Colon (tissue), 2 donors: ENCODE measurements around the gene RACK1.
"Not testable (repeated sequence)": the region's sequence is repeated elsewhere in the genome, so short reads cannot be mapped to it uniquely, and the experiment has no call there.

Source experiments
- FAIRE-seq: peaks from 2 replicates; lab custom pipeline; 2012; peaks lifted over from hg19 to GRCh38; lab: Jason Lieb, UNC
- donor health status: control.
- donor health status: control.

Gene RACK1

DNA sequence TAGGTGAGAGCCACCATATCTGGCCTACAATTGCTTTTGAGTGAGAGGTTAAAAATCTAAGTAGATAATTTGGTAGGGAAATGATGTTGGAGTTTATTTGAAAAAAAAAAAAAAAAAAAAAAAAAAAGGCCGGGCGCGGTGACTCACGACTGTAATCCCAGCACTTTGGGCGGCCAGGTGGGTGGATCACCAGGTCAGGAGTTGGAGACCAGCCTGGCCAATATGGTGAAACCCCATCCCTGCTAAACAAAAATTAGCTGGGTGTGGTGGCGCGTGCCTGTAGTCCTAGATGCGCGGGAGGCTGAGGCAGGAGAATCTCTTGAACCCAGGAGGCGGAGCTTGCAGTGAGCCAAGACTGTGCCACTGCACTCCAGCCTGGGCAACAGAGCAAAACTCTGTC lies 29.5 kb downstream of the RACK1 start:
- not testable (repeated sequence) for FAIRE-seq

DNA sequence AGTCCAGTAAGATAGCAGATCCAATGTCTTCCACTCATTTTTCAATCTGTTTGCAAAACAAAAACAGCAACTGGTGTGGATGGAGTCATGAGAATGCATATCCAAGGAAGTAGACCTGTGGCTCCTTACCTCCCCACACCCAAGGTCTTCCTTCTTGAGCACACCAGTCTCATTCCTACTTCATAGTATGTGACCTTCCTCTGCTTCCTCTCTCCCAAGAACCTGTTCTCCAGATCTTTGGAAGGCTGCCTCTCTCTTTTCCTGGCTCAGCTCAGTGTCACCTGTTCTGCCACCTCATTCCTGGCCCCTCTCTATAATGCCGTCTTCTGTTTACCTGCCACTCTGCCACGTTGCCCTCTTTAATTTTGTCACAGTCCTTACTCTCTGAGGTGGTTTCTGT lies 30.8 kb downstream of the RACK1 start:
- no peak for FAIRE-seq

DNA sequence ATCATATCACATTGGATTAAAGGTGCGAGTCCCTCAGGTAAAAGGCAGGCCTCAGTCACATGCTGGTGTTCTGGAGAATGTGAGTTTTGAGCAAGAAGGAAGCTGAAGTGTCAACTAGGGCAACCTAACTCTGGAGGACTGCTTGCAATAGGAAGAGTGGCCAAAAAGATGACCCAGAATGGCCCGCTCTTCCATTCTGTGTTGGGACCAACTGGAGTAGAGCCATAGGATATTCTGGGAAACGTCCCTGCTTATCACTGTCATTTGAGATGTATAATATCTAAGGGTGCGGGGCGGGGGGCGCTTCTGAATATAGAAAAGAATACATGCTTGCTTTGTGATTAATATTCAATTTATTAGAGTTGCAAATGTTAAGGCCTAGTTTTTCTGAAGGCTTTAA lies 31.6 kb downstream of the RACK1 start:
- FAIRE-seq, result no peak

DNA sequence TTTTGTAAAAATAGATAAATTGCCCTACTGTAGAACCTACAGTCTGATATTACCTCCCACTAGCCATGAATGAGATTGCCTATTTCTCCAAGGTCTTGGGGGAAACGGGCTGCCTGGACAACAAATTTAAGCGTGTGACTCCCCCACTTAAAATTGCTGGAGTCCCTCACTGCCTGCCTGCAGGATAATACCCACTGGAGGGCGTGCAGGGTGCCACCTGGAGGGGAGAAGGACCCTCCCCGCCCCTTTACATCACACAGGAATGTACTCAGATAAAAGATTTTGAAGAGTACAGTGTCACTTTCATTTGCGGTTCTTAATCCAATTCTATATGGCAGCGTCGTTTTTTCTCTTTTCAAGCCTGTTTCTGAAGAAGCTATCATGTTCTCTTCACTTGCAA lies 32.5 kb downstream of the RACK1 start:
- FAIRE-seq, result no peak

DNA sequence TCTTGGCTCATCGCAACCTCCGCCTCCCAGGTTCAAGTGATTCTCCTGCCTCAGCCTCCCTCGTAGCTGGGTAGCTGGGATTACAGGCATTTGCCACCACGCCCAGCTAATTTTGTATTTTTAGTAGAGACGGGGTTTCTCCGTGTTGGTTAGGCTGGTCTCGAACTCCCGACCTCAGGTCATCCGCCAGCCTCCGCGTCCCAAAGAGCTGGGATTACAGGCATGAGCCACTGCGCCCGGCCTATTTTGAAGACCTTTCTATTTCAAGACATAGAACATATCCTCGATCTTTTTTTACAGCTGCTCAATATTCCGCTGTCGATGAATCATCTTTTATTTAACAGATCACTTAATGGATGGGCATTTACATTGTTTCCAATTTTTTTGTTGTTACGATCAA lies 33.0 kb downstream of the RACK1 start:
- not testable (repeated sequence) for FAIRE-seq

DNA sequence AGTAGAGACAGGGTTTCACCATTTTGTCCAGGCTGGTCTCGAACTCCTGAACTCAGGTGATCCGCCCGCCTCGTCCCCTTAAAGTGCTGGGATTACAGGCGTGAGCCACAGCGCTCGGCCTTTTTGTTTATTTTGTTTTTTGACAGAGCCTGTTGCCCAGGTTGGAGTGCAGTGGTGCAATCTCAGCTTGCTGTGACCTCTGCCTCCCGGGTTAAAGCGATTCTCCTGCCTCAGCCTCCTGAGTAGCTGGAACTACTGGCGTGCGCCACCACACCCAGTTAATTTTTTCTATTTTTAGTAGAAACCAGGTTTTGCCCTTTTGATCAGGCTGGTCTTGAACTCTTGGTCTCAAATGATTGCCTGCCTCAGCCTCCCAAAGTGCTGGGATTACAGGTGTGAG lies 33.6 kb downstream of the RACK1 start:
- FAIRE-seq, result not testable (repeated sequence)

DNA sequence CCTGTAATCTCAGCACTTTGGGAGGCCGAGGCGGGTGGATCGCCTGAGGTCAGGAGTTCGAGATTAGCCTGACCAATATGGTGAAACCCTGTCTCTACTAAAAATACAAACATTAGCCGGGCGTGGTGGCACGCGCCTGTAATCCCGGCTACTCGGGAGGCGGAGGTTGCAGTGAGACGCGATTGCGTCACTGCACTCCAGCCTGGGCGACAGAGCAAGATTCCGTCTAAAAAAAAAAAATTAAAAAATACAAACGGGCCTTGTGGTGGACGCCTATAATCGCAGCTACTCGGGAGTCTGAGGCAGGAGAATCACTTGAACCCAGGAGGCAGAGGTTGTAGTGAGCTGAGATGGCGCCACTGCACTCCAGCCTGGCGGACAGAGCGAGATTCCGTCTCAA lies 34.7 kb downstream of the RACK1 start:
- not testable (repeated sequence) for FAIRE-seq

DNA sequence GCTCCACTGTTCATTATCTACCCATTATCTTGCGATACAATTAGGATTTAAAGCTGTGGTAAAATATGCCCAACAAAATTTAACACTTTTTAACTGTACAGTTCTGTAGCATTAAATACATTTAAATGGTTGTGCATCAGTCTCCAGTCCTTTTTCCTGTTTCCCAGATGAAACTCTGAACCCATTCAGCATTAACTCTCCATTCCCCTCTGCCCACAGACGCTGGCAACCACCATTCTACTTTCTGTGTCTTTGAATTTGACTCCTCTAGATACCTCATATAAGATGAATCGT lies 35.8 kb downstream of the RACK1 start:
- FAIRE-seq, result no peak

DNA sequence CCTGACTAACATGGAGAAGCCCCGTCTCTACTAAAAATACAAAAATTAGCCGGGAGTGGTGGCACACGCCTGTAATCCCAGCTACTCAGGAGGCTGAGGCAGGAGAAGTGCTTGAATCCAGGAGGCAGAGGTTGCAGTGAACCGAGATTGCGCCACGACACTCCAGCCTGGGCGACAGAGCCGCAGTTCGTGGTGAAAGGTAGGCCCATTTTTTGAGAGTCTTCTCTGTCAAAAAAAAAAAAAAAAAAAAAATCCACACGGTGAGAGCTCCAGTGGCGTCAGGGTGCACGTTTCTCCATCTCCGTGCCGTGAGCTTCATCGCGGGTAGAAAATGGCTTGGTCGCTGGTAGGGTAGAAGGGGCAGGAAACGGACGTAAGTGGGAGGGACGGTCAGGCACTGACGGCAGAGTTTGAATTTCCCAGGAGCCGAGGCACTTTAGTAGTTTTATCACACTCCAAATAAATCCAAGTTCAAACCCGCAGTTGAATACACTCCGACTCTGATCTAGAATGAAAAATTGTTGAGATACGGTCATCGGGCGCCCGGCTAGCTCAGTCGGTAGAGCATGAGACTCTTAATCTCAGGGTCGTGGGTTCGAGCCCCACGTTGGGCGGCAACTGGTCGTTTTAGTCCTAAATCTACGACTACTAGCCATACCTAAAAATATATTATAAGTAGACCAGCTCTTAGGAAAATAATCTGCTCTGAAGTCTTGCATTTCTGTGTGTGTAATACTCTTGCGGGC lies 36.3 kb downstream of the RACK1 start:
- FAIRE-seq, result no peak

DNA sequence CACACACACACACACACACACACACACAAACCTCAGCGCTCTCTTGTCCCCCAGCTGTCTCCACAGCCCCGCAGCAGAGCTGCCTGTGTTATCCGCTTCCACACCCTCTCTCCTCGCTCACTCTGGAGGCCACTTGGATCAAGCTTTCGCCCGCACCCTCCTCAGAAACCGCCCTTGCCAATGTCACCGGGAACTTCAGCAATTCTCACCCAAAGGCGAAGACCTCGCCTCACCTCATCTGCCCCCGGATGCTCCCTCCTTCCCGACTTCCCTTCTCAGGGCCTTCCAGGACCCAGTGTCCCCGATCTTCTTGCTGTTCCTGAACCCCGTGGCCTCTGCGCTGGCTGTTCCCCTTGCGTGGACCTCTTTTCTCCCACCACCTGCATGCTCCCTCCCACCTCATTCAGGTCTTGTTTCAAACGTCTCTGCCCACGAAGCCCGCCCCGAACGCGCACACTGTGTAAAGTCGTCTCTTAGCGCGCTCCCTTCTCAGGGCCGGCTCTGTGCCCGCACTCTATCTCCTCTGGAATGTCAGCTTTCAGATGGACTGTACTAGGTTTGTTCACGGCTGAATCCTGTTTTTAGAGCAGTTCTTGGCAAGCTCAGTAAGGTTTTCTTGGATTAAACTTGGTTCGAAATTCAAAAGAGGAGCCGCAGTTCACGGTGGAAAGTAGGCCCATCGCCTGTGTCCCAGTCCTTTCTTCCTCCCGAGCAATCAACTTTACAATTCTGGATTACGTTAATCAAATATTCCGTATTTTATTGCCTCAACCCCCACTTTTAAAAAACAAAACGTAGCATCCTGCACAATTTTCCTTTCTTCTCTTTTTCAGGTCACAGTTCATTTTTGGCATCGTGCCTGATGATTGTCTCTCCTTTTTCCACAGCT lies 37.7 kb downstream of the RACK1 start:
- no peak for FAIRE-seq

DNA sequence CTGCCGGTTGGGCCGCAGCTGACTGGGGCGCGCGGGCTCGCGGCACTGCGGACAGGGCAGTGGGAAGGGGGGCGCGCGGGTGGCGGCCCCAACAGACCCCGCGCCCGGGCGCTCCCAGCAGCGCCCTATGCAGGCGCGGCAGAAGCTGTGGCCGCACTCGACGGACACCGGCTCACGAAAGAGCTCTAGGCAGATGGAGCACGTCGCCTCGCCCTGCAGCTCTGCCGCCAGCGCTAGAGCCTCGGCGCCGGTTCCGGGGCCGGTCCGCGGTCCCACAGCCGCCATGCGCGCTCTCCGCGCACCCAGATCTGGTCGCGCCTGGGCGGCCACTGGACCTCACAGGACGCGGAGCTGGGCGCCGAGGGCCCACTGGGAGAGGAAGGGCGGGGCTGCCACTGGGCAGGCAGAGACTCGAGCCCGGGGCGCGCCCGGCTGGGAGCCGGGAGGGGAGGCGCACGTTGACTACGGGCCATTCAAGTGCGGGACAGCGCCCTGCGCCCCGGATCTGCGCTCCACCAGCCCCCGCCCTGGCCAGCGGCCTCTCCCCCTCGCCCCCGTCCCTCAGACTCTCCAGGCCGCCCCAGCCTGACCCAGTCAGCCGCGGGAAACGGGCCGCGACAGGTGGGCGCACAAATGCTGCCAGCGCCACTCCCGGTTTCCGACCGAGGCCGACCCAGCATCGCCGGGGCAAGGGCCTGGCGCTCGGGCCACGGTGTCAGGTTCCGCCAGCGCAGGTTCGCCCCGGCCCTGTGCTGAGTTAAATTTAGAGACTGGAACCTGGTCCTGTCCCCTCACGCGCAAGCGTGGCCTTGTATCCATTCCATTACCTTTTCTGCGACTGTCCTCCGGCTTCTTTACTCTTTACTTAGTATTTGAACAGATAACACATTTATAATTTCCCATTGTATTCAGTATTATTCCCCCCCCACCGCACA lies 38.6 kb downstream of the RACK1 start, which contains the start of gene TRIM7:
Gene TRIM7 (minus strand): TSS at position 371 of the 935 bp plus-strand sequence. CDS start 86 bp downstream, at position 285.
- FAIRE-seq, result no peak

DNA sequence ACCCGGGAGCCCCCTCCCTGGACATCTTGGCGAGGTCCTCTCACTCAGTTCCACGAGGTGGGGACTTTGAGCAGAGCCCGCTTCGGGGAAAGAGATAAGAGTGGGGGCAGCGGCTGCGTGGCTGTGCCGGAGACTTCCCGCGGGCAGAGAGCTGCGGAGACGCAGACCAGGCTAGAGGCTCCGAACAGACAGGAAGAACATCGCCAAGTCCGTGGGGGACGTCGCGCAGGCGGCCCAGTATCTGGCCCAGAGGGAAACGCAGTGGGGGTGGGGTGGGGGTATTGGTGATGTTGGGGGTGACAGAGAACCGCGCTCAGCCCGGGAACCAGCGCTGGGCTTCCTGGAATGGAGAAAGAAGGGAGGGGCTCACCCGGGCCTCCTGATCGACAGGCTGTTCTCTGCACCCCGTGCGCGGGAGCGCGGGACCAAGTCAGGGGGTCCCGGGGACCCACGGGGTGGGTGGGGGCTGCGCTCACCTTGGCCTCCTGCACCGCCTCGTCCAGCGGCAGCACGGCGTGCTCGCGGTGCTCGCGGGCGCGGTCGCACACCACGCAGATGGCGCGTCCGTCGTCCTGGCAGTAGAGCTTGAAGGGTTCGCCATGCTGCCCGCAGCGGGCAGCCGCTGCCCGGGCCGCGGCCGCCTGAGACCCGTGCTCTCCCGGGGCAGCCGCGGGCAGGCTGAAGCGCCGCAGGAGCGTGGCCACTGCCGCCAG lies 39.4 kb downstream of the RACK1 start:
- no peak for FAIRE-seq

DNA sequence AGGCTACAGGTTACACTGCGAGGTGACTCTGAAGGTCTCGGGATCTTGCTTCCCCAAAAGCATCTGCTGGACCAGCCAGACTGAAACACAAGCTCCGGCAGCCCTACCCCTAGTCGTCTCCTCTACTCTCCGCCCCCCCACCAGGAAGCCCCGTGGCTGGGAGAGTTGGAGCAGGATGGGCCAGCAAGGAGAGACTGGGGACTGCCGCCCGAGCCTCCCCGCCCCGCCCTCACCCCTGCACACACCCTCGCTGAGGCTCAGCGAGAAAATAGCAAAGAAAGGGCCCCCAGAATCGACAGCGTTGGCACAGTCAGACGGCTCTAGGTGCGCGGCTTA lies 40.0 kb downstream of the RACK1 start:
- FAIRE-seq, result no peak

DNA sequence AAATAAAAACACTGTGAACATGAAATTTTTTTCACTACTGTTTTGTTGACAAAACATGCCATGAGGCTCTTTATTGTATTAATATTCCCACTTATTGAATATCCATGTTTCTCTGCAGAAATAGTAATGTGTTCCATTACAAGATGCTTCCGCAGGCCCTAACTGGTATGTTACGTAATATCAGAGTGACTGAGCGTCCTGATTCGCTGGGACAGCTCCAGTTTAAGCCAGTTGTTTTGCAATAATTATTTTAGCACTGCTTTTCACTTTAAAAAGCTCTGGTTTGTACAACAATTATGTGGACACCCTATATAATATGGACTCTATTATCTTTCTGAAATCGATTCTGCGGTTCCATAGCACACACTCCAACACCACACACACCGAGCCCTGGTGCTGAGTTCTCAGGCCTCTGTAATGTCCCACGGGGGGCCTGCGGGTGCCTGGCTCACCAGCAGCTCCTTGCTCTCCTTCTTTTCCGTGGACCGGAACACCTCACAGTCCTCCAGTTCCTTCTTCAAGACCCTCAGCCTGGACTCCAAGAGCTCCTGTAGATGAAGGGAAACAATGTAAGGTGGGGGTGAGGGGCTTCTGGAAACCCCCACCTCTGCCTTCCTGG lies 40.5 kb downstream of the RACK1 start:
- no peak for FAIRE-seq

DNA sequence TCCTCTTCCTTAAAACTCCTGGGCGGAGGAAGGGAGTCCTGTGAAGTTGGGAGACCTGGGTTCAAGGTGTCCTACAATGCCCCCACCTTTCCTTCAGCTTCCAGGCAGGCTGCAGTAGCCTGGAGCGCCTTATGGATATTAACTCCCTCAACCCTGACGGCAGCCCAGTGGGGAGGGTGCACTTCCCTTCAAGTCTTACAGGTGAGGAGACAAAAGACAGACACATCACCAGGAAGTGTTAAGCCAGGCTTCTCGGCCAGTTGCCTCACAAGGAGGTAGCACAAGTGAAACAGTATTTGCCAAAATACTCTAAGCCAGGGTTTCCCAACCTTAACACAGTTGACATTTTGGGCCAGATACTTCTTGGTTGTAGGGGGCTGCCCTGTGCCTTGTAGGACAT lies 42.9 kb downstream of the RACK1 start:
- no peak for FAIRE-seq

DNA sequence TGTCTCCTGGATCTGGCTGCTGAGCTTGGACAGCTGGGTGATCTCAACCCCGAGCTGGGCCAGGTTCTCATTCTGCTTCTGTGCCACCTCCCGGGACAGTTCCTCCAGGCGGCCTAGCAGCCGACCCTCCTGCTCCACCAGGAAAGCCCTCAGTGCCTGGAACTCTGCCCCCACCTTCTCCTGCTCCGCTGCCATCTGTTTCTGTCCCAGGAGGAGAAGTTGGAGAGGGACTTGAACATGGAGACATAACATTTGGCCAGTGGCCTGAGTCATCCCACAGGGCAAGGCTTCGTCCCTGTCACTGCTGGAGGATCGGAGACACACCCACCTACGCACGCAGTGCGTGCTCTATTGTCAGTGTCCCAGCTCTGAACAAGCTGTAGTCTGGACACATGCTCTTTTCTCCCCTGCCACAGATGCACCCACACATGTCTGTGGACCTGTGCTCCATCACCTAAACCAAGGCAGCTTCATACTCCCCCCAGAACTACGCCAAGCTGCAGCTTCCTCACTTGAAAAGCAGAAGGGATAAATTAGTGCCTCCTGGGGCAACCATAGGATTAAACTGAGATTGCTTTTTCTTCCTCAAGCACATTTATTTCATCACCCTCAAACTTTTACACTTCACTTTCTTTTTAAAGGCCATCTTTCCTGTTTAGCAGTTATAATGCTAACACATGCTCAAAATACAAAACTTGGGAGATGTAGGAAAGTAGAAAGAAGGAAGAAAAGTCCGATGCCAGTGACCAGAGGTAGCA lies 43.6 kb downstream of the RACK1 start:
- FAIRE-seq, result no peak

DNA sequence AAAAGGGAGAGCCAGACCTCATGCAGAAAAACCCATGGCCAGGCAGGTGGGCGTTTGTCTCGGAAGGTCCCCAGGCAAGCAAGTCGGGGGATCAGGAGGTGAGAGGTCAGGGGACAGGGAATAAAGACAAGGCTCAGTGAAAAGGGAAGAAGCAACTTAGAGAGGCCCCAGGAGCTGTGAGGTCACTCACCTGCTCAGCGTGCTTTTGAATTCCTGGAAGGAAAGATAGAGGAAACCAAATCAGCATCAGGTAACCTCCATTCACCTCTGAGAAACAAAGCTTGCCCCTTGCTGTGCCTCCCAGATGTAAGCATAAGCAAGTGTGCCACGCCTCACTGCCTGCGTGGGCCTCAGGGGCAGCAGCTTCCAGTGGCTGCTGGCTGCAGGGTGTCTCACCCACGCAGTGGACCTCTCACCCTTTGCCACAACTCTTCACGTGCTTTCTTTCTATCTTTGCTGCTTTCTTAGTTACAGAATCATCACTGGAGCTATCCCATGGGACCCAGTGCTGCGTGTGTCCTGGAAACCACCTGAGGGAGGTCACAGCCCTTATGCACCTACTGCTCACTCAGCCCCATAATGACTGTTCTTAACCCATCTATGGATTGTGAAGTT lies 44.7 kb downstream of the RACK1 start:
- no peak for FAIRE-seq

DNA sequence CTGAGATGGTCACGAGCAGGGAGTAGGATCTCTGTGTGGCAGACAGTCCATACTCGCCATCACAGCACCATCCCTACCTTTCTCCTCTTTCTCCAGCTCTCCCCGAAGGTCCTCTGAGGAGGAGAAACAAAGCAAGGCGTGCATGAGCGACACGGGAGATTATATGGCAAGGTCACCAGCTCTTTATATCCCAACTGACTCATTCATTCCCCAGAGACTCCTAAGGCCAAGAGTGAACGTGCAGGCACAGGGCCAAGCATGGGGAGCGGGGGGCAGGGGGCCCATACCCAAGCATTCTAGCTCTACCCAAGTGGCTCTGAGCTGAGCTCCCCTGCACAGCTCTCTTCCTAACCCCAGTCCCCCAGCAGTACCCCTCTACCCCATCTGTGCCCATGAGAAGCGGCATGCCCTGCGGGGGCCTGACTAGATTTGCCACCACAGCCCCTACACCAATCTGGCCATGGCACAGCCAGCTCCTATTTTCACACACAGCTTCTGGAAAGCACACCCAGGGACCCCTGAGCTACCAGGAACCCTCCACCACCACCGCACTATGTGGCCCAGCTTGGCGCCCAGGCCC lies 45.5 kb downstream of the RACK1 start:
- no peak for FAIRE-seq

DNA sequence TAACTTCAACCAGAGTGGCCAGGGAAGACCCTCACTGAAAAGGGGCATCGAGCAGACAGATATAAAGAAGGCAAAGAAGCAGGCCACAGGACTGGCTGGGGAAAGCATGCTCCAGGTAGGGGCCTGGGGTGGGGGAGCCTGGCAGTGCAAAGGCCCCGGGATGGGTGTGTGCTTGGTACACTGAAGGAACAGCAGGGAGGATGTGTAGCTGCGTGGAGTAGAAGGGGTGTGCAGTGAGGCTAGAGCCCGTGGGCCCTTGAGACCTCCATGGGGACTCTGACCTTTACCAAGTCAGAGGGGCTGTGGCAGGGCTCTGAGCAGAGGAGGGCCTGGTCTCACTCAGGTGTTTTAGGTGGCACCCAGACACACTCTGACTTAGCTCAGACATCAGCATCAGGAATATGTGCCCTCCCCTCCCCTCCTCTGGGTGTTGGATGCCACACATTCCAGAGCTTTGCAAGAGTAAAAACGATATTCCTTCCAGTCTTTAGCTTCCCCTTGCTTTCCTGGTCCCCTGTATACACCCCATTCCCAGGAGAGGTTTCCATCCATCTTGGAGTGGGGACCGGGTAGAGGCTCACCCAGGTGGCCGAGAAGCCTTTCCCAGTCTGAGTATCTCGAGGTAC lies 46.3 kb downstream of the RACK1 start:
- FAIRE-seq, result no peak
